Measurements from ENCODE around the gene IL17RE.

The IL17RE gene

DNA sequence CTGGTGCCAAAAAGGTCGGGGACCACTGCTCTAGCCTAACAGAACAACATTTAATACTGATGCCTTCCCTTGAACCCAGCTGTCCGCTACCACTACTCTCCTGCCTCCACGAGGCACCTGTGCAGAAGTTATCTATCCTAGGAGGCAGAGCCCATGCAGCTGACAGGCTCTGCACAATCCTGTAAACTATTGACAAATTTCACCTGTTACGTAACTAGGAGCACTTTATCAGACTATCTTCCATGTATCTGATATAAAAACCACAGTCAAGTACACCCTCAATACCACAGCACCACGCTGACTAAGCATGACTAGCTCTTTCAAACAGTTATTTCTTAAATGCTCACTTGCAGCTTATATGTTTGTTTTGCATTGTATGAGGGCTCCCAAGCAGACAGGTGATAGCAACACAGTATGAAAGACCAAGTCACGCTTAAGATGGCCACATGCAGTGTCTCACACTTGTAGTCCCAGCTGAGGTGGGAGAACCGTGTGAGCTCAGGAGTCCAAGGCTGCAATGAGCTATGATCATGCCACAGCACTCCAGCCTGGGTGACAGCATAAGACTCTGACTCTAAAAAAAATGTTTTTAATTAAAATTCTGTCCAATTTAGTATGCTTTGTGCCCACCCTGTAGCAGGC lies 9.8 kb downstream of the IL17RE start:
- TF ChIP-seq, protein P1, sequence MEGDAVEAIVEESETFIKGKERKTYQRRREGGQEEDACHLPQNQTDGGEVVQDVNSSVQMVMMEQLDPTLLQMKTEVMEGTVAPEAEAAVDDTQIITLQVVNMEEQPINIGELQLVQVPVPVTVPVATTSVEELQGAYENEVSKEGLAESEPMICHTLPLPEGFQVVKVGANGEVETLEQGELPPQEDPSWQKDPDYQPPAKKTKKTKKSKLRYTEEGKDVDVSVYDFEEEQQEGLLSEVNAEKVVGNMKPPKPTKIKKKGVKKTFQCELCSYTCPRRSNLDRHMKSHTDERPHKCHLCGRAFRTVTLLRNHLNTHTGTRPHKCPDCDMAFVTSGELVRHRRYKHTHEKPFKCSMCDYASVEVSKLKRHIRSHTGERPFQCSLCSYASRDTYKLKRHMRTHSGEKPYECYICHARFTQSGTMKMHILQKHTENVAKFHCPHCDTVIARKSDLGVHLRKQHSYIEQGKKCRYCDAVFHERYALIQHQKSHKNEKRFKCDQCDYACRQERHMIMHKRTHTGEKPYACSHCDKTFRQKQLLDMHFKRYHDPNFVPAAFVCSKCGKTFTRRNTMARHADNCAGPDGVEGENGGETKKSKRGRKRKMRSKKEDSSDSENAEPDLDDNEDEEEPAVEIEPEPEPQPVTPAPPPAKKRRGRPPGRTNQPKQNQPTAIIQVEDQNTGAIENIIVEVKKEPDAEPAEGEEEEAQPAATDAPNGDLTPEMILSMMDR (IDR thresholded peaks at IDR 0.05; ENCODE audit: low read depth, low read length, missing control alignments) = no peak
- DNase-seq (ENCODE audit: low read depth) = no peak
- no peak overlapping the region for H3K4me3 ChIP-seq (ENCODE audit: low read depth, low read length)

DNA sequence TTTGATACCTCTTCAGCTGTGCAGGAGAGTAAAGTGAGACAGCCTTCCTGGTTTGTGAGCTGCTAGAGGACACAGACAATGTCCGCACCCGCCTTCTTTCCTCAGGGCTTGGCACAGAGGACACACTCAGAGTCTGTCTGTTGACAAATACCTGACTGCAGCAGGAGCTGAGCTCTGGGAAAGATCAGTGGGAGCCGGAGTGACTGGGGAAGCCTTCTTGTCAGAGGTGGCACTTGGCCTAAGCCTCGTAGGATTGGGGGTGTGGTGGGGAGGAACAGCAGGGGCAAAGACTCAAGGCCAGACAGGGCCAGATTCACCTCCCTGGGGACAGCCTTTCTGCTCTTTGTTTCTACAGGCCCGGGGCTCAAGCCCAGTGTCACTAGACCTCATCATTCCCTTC lies 11.0 kb downstream of the IL17RE start:
- no peak overlapping the region for H3K4me3 ChIP-seq (ENCODE audit: low read depth, low read length)
- DNase-seq (ENCODE audit: low read depth) = no peak
- TF ChIP-seq, protein P1 (IDR thresholded peaks at IDR 0.05; ENCODE audit: low read depth, low read length, missing control alignments) = no peak

DNA sequence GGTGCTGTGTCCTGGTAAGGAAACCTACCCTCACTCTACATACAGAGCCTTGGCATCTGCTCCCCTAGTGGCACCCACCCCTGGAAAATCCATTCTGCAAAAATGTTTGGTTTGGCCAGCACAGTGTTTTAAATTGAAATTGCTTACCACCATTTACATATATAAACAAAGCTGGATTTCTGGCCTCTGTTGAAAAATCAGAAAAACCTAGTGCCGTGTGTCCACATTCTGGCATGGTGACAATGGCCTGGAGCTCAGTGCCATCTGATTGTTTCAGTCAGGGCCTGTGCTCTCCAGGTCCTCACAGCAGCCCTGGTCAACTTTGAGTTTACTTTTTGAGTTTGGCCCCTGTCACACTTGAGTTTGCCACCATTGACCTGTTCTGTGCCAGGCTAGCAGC lies 11.4 kb downstream of the IL17RE start:
- TF ChIP-seq, protein P1 (IDR thresholded peaks at IDR 0.05; ENCODE audit: low read depth, low read length, missing control alignments) = no peak

DNA sequence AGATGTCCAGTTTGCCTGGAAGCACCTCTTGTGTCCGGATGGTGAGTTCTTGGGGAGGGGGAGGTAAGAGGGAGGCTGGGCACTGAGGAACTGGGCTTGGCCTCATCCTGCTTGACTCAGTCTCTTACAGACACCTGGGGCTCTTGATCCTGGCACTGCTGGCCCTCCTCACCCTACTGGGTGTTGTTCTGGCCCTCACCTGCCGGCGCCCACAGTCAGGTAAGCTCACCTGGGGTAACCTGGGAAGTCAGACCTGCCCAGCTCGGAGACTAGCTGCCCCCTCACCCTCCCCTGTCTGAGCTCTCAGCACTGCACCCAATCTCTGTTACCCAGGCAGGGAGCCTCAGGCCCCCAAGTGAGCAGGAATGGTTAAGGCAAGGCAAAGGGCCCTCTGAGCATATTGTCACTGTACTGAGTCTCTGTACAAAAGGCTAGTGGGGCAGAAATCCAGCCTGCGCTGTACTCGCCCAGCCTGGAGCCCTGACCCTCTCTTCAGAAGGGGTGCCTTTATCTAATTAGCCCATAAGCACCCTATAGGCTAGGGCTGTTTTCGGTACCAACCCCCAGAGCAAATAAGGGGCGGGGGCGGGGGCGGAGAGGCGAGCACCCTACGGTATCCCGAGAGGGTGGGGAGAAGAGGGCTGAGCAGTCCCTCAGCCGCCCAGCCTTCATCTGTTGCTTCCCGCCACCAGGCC lies 12.1 kb downstream of the IL17RE start:
- H3K4me3 ChIP-seq (ENCODE audit: low read depth, low read length) = 0 out of 2 replicates have a peak overlapping the region, but pooled peaks have one; percentile 45
- no peak for DNase-seq (ENCODE audit: low read depth)
- TF ChIP-seq, protein P1 (IDR thresholded peaks at IDR 0.05; ENCODE audit: low read depth, low read length, missing control alignments) = no peak

More for the DNA sequence above, 11.4 kb downstream of the IL17RE start:
- H3K4me3 ChIP-seq (ENCODE audit: low read depth, low read length) = no peak overlapping the region
- no peak for DNase-seq (ENCODE audit: low read depth)

DNA sequence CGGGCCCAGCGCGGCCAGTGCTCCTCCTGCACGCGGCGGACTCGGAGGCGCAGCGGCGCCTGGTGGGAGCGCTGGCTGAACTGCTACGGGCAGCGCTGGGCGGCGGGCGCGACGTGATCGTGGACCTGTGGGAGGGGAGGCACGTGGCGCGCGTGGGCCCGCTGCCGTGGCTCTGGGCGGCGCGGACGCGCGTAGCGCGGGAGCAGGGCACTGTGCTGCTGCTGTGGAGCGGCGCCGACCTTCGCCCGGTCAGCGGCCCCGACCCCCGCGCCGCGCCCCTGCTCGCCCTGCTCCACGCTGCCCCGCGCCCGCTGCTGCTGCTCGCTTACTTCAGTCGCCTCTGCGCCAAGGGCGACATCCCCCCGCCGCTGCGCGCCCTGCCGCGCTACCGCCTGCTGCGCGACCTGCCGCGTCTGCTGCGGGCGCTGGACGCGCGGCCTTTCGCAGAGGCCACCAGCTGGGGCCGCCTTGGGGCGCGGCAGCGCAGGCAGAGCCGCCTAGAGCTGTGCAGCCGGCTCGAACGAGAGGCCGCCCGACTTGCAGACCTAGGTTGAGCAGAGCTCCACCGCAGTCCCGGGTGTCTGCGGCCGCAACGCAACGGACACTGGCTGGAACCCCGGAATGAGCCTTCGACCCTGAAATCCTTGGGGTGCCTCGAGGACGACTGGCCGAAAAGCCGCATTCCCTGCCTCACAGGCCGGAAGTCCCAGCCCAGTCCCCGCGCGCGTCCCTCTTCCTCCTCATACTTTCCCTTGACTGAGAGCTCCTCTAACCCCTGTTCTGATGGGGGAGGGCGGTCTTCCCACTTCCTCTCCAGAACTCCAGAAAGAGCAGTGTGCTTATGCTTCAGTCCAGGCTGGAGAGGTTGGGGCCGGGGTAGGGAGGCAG lies 12.8 kb downstream of the IL17RE start:
- DNase-seq (ENCODE audit: low read depth) = no peak
- H3K4me3 ChIP-seq (ENCODE audit: low read depth, low read length) = peak overlapping the region; percentile 45
- TF ChIP-seq, protein P1 (IDR thresholded peaks at IDR 0.05; ENCODE audit: low read depth, low read length, missing control alignments) = no peak

DNA sequence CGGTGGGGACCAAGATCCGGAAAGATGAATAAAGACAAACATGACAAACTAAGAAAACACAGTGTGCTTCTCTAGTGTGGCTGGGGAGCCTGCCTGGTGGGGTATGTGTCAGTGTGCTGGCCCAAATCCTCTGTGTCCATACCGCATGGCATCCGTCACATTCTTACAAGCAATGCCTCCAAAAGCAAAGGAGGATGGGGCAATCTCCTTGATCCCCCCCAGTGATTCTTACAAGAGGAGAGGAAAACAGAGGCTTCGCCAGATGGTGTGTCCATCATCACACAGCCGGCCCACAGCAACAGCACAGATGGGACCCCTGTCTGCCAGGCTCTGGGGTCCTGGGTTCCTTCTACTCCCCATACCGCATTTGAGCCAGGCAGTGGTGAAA lies 13.7 kb downstream of the IL17RE start:
- TF ChIP-seq, protein P1 (IDR thresholded peaks at IDR 0.05; ENCODE audit: low read depth, low read length, missing control alignments) = no peak
- no peak overlapping the region for H3K4me3 ChIP-seq (ENCODE audit: low read depth, low read length)
- DNase-seq (ENCODE audit: low read depth) = no peak

Measured in GM12864 (cell line).